CD14-positive monocyte (primary cell): ENCODE data around the gene TSPAN15. TPM values are rescaled to one million over a fixed set of nuclear protein-coding genes. Genes with fewer than 3 reads are reported as not detected.
A peak's percentile ranks its signal among the peaks of the same experiment; 100 is the strongest.

Experiments
- DNase-seq, 3 donors: peaks; one replicate each; pipeline ENCODE4 v3.0.0-alpha.2; 2011 to 2022
- H2AFZ ChIP-seq: 2 replicates; pipeline ENCODE4 v1.6.0; 2012; ENCODE audit warnings: mild to moderate bottlenecking, low read depth, low read length, inconsistent platforms; ENCODE audit not compliant: insufficient read depth, poor library complexity, severe bottlenecking
- H3K27ac ChIP-seq, 2 donors: 1 replicate in 1 of 2; 2 replicates in 1 of 2; pipeline ENCODE4 v1.5.1; 2012 to 2013; ENCODE audit warnings: low read length in 2 of 2, control low read depth in 1 of 2, inconsistent platforms in 1 of 2, low read depth in 1 of 2, mild to moderate bottlenecking in 1 of 2
- H3K27me3 ChIP-seq, 2 donors: one replicate each; pipeline versions ENCODE4 v1.6.0 to v1.6.1; 2011 to 2013; ENCODE audit warnings: low read length in 2 of 2; ENCODE audit not compliant: control insufficient read depth in 2 of 2, insufficient read depth in 2 of 2
- H3K36me3 ChIP-seq, 2 donors: replicated peaks in 1 of 2; 1 replicate in 1 of 2; 2 replicates in 1 of 2; pipeline versions ENCODE4 v1.5.1 to v1.6.1; 2012 to 2013; ENCODE audit warnings: low read length in 2 of 2, control low read depth in 1 of 2, inconsistent platforms in 1 of 2, mild to moderate bottlenecking in 1 of 2; ENCODE audit not compliant: insufficient read depth in 2 of 2, control insufficient read depth in 1 of 2
- H3K4me1 ChIP-seq, 2 donors: 1 replicate in 1 of 2; 2 replicates in 1 of 2; pipeline versions ENCODE4 v1.5.1 to v1.6.1; 2012 to 2013; ENCODE audit warnings: low read length in 2 of 2, control low read depth in 1 of 2, inconsistent platforms in 1 of 2, mild to moderate bottlenecking in 1 of 2, moderate library complexity in 1 of 2; ENCODE audit not compliant: insufficient read depth in 2 of 2, control insufficient read depth in 1 of 2
- H3K4me2 ChIP-seq: replicated peaks from 2 replicates; pipeline ENCODE3; 2012; ENCODE audit warnings: low read length, moderate library complexity, mild to moderate bottlenecking; ENCODE audit not compliant: poor library complexity, severe bottlenecking; ENCODE audit errors: extremely low read depth
- H3K4me3 ChIP-seq, 3 experiments: fragments of 200-600 bp in 1 of 3; sonication (generic) in 1 of 3; replicated peaks in 1 of 3; 1 replicate in 2 of 3; 2 replicates in 1 of 3; pipeline ENCODE4 v1.5.1; 2011 to 2013; ENCODE audit warnings: low read length in 3 of 3, mild to moderate bottlenecking in 3 of 3, control low read depth in 2 of 3, low read depth in 2 of 3, inconsistent platforms in 1 of 3, moderate library complexity in 1 of 3
- H3K79me2 ChIP-seq: 2 replicates; pipeline ENCODE4 v1.6.0; 2012; ENCODE audit warnings: mild to moderate bottlenecking, control low read depth, inconsistent platforms, low read length, moderate library complexity; ENCODE audit not compliant: insufficient read depth
- H3K9ac ChIP-seq: 2 replicates; pipeline ENCODE4 v1.6.0; 2017; ENCODE audit warnings: low read length, mild to moderate bottlenecking; ENCODE audit not compliant: insufficient read depth, poor library complexity, severe bottlenecking
- H3K9me3 ChIP-seq, 2 donors: replicated peaks in 1 of 2; 1 replicate in 1 of 2; 2 replicates in 1 of 2; pipeline versions ENCODE4 v1.5.1 to v1.6.1; 2012 to 2013; ENCODE audit warnings: low read length in 2 of 2, control low read depth in 1 of 2; ENCODE audit not compliant: control insufficient read depth in 1 of 2, insufficient read depth in 1 of 2
- H4K20me1 ChIP-seq: 2 replicates; pipeline ENCODE4 v1.6.0; 2012; ENCODE audit warnings: mild to moderate bottlenecking, low read length, control low read depth, moderate library complexity; ENCODE audit not compliant: insufficient read depth
- H3K27ac Mint-ChIP-seq, 7 donors: one replicate each; pipeline ENCODE4 v1.8.0; 2020; ENCODE audit warnings: mild to moderate bottlenecking in 7 of 7, mixed read lengths in 7 of 7, moderate library complexity in 6 of 7, inconsistent platforms in 2 of 7
- H3K27me3 Mint-ChIP-seq, 3 donors: one replicate each; pipeline ENCODE4 v1.8.0; 2021 to 2022; ENCODE audit warnings: low read depth in 3 of 3, mild to moderate bottlenecking in 3 of 3, mixed read lengths in 3 of 3, moderate library complexity in 3 of 3, inconsistent platforms in 1 of 3
- H3K36me3 Mint-ChIP-seq, 2 donors: one replicate each; pipeline ENCODE4 v1.8.0; 2020; ENCODE audit warnings: mixed read lengths in 2 of 2, inconsistent platforms in 1 of 2, mild to moderate bottlenecking in 1 of 2
- H3K4me1 Mint-ChIP-seq: one replicate; pipeline ENCODE4 v1.8.0; 2020; ENCODE audit warnings: mild to moderate bottlenecking, mixed read lengths
- H3K4me3 Mint-ChIP-seq, 2 donors: one replicate each; pipeline ENCODE4 v1.8.0; 2020; ENCODE audit warnings: mild to moderate bottlenecking in 2 of 2, mixed read lengths in 2 of 2, moderate library complexity in 1 of 2
- H3K9me3 Mint-ChIP-seq, 7 donors: one replicate each; pipeline ENCODE4 v1.8.0; 2020 to 2022; ENCODE audit warnings: mixed read lengths in 7 of 7, mild to moderate bottlenecking in 6 of 7, moderate library complexity in 6 of 7, inconsistent platforms in 2 of 7
- CTCF ChIP-seq: fragments of 200-600 bp; IDR thresholded peaks from one replicate; pipeline ENCODE4 v1.8.0; 2022; ENCODE audit warnings: antibody characterized with exemption, mild to moderate bottlenecking
- WGBS: methylation state at CpG from one replicate; pipeline ENCODE4 v1.1.5; 2013; ENCODE audit warnings: missing lambda C conversion rate; ENCODE audit not compliant: insufficient coverage; 5-methylcytosine and 5-hydroxymethylcytosine counted together
- intact Hi-C, 2 donors: fragments of 100-400 bp; cut with micrococcal nuclease; formaldehyde crosslinking; loops; one replicate each; pipeline versions ENCODE4 v1.15.0 to v1.15.1; 2023
- polyA plus RNA-seq, 3 donors: library from polyadenylated mRNA; depleted of rRNA in 1 of 3; unstranded in 2 of 3; stranded (reverse) in 1 of 3; fragments of 300-500 nt in 2 of 3; fragments of >200 nt in 1 of 3; fragmentation: Illumina TruSeq in 2 of 3; gene quantifications; 1 replicate in 2 of 3; 2 replicates in 1 of 3; pipeline ENCODE4 v1.2.3, GENCODE V29; 2012 to 2021

The TSPAN15 gene
- polyA plus RNA-seq, 3 donors: 0.22 to 0.39 TPM; not detected in 1

GRCh38 chr10:69412232-69412790 is 39.0 kb upstream of the TSPAN15 start:
- intact Hi-C loops: no loop called here
- Histone ChIP-seq H3K79me2 (no peaks in the 10 kb centered on the region), H2AFZ (no peak overlapping the region), H3K27me3 (no peaks in the 10 kb centered on the region), H3K4me3 (no peak overlapping the region), H3K9ac (no peak overlapping the region), H3K36me3 (no peaks in the 10 kb centered on the region), H4K20me1 (no peaks in the 10 kb centered on the region), H3K4me2 (no peak overlapping the region), H3K4me1 (peaks cover 20% of the 10 kb centered on the region in 2 donors), H3K27ac (no peak overlapping the region), H3K9me3 (no peaks in the 10 kb centered on the region)
- Mint-ChIP-seq H3K4me3 (no peak overlapping the region), H3K27me3 (peaks cover 0 to 6% (median 2%) of the 10 kb centered on the region in 3 donors), H3K36me3 (no peaks in the 10 kb centered on the region), H3K4me1 (peaks cover 15% of the 10 kb centered on the region), H3K27ac (no peak overlapping the region), H3K9me3 (no peaks in the 10 kb centered on the region)
- 29% methylated on average over 1 of the region's 3 CpGs for WGBS
- DNase-seq: peak in 2 of 3 donors; percentile 17 to 73
- TF ChIP-seq CTCF: no peak

- no peak overlapping the region for H3K4me2 ChIP-seq
- no peak overlapping the region for H3K27ac ChIP-seq
- H3K4me3 ChIP-seq: no peak overlapping the region
- H3K36me3 Mint-ChIP-seq: no peaks in the 10 kb centered on the region
- no peaks in the 10 kb centered on the region for H3K9me3 ChIP-seq
- H3K4me1 ChIP-seq: peaks cover 10 to 11% of the 10 kb centered on the region in 2 donors
- H3K36me3 ChIP-seq: no peaks in the 10 kb centered on the region
- no peak overlapping the region for H3K4me3 Mint-ChIP-seq
- TF ChIP-seq CTCF: peak; percentile 46
- H2AFZ ChIP-seq: no peak overlapping the region
- H3K79me2 ChIP-seq: no peaks in the 10 kb centered on the region
- intact Hi-C loops: no loop called here
- no peaks in the 10 kb centered on the region for H4K20me1 ChIP-seq
- peak in 2 of 3 donors; percentile 42 to 52 for DNase-seq
- no peaks in the 10 kb centered on the region for H3K9me3 Mint-ChIP-seq
- H3K27me3 ChIP-seq: no peaks in the 10 kb centered on the region
- no peak overlapping the region for H3K9ac ChIP-seq
- WGBS: 9% methylated on average over 5 of the region's 13 CpGs
- H3K27me3 Mint-ChIP-seq: peaks cover 0 to 6% (median 4%) of the 10 kb centered on the region in 3 donors
- H3K27ac Mint-ChIP-seq: no peak overlapping the region
- peaks cover 7% of the 10 kb centered on the region for H3K4me1 Mint-ChIP-seq
These were observed 37.9 kb upstream of the TSPAN15 start for GRCh38 chr10:69413221-69413865.
